IMR-90 (cell line): ENCODE measurements around the gene FLT1.

ENCODE experiments used
- BHLHE40 ChIP-seq: fragments of 150-350 bp; IDR thresholded peaks from 2 replicates; pipeline ENCODE4 v1.6.1; 2016; ENCODE audit warnings: mild to moderate bottlenecking, low read depth, low read length
- CEBPB ChIP-seq: IDR thresholded peaks from 2 replicates; pipeline ENCODE4 v1.6.1; 2012; ENCODE audit warnings: low read depth, low read length, improper control_type of control experiment
- CTCF ChIP-seq: conservative IDR thresholded peaks from 2 replicates; pipeline ENCODE4 v1.5.1; 2012; ENCODE audit warnings: mild to moderate bottlenecking, low read depth, low read length, improper control_type of control experiment
- MAFK ChIP-seq: IDR thresholded peaks from 2 replicates; pipeline ENCODE4 v1.6.1; 2012; ENCODE audit warnings: low read depth, low read length, improper control_type of control experiment
- MAZ ChIP-seq: IDR thresholded peaks from 2 replicates; pipeline ENCODE4 v1.6.1; 2012; ENCODE audit warnings: low read depth, mild to moderate bottlenecking, low read length, improper control_type of control experiment, moderate library complexity, borderline replicate concordance
- MXI1 ChIP-seq: IDR thresholded peaks from 2 replicates; pipeline ENCODE4 v1.6.1; 2012; ENCODE audit warnings: low read depth, mild to moderate bottlenecking, low read length, moderate library complexity, borderline replicate concordance
- POLR2A ChIP-seq: IDR thresholded peaks from 2 replicates; pipeline ENCODE4 v1.6.1; 2012; ENCODE audit warnings: mild to moderate bottlenecking, low read depth, low read length
- RAD21 ChIP-seq: IDR thresholded peaks from 2 replicates; pipeline ENCODE4 v1.6.1; 2012; ENCODE audit warnings: low read length, improper control_type of control experiment
- RFX5 ChIP-seq: IDR thresholded peaks from 2 replicates; pipeline ENCODE4 v1.8.0; 2012; ENCODE audit warnings: low read depth, mild to moderate bottlenecking, low read length, moderate library complexity

GRCh38 chr13:28499609-28500008 lies 4.7 kb upstream of the FLT1 start:
- no peak for TF ChIP-seq CTCF
- TF ChIP-seq RFX5, result no peak
- TF ChIP-seq BHLHE40, result no peak; the same call in 1 of the 2 replicates
- TF ChIP-seq MAFK, result no peak
- 0 out of 2 replicates have a peak, but pooled peaks have one; percentile 10 for TF ChIP-seq CEBPB
- no peak for TF ChIP-seq POLR2A
- no peak for TF ChIP-seq RAD21
- TF ChIP-seq MXI1, result no peak
- TF ChIP-seq MAZ, result no peak
